Neuronal stem cell (in vitro differentiated cells): ENCODE results near the gene PFKM.
A peak's percentile ranks its signal among the peaks of the same experiment; 100 is the strongest.

Experiments used
- DNase-seq: peaks from one replicate; pipeline ENCODE4 v3.0.0-alpha.2; 2013; ENCODE audit warnings: low spot score
- H2AFZ ChIP-seq: one replicate; pipeline ENCODE4 v1.6.1; 2013; ENCODE audit warnings: mild to moderate bottlenecking, low read length, inconsistent platforms
- H2AK5ac ChIP-seq: 2 replicates; pipeline ENCODE4 v1.6.1; 2013; ENCODE audit warnings: low read depth, mild to moderate bottlenecking, inconsistent platforms, low read length, moderate library complexity, mixed read lengths
- H2BK120ac ChIP-seq: 2 replicates; pipeline ENCODE4 v1.6.1; 2013; ENCODE audit warnings: low read depth, mild to moderate bottlenecking, inconsistent platforms, low read length, moderate library complexity, mixed read lengths
- H2BK12ac ChIP-seq: one replicate; pipeline ENCODE4 v1.6.1; 2013; ENCODE audit warnings: low read length, inconsistent platforms
- H2BK15ac ChIP-seq: 2 replicates; pipeline ENCODE4 v1.6.1; 2013; ENCODE audit warnings: mild to moderate bottlenecking, low read length, inconsistent platforms, mixed read lengths
- H2BK5ac ChIP-seq: one replicate; pipeline ENCODE4 v1.6.1; 2013; ENCODE audit warnings: inconsistent platforms, mild to moderate bottlenecking, low read length, moderate library complexity
- H3K14ac ChIP-seq: one replicate; pipeline ENCODE4 v1.6.1; 2013; ENCODE audit warnings: low read length, inconsistent platforms
- H3K18ac ChIP-seq: 2 replicates; pipeline ENCODE4 v1.6.1; 2013; ENCODE audit warnings: low read length, inconsistent platforms
- H3K23ac ChIP-seq: 2 replicates; pipeline ENCODE4 v1.6.1; 2013; ENCODE audit warnings: low read depth, mild to moderate bottlenecking, mixed read lengths, low read length, inconsistent platforms; ENCODE audit not compliant: poor library complexity
- H3K27ac ChIP-seq: replicated peaks from 3 replicates; pipeline ENCODE4 v1.5.1; 2013; ENCODE audit warnings: low read length, inconsistent platforms
- H3K27me3 ChIP-seq, 3 experiments: 2 replicates each; pipeline ENCODE4 v1.6.1; 2013; ENCODE audit warnings: low read length in 3 of 3, mild to moderate bottlenecking in 2 of 3, inconsistent platforms in 1 of 3, low read depth in 1 of 3, mixed read lengths in 1 of 3, moderate library complexity in 1 of 3; ENCODE audit not compliant: control insufficient read depth in 3 of 3, insufficient read depth in 3 of 3
- H3K36me3 ChIP-seq, 2 donors: replicated peaks in 1 of 2; 2 replicates each; pipeline ENCODE4 v1.6.1; 2013; ENCODE audit warnings: low read length in 2 of 2; ENCODE audit not compliant: control insufficient read depth in 2 of 2, insufficient read depth in 2 of 2
- H3K4ac ChIP-seq: 2 replicates; pipeline ENCODE4 v1.6.1; 2013; ENCODE audit warnings: inconsistent platforms, mild to moderate bottlenecking, low read length, moderate library complexity
- H3K4me1 ChIP-seq, 2 donors: 1 replicate in 1 of 2; 2 replicates in 1 of 2; pipeline ENCODE4 v1.6.1; 2013; ENCODE audit warnings: low read length in 2 of 2, low read depth in 1 of 2; ENCODE audit not compliant: control insufficient read depth in 2 of 2, insufficient read depth in 1 of 2
- H3K4me2 ChIP-seq: one replicate; pipeline ENCODE4 v1.6.1; 2013; ENCODE audit warnings: mild to moderate bottlenecking, low read length, inconsistent platforms; ENCODE audit not compliant: insufficient read depth, poor library complexity, severe bottlenecking
- H3K4me3 ChIP-seq, 2 donors: 2 replicates each; pipeline ENCODE4 v1.5.1; 2013; ENCODE audit warnings: low read length in 2 of 2, mild to moderate bottlenecking in 2 of 2, inconsistent platforms in 1 of 2, moderate library complexity in 1 of 2
- H3K79me1 ChIP-seq: one replicate; pipeline ENCODE4 v1.6.1; 2013; ENCODE audit warnings: low read depth, mild to moderate bottlenecking, inconsistent platforms, low read length, moderate library complexity
- H3K9ac ChIP-seq: one replicate; pipeline ENCODE4 v1.6.1; 2013; ENCODE audit warnings: mild to moderate bottlenecking, low read depth, low read length, inconsistent platforms; ENCODE audit not compliant: poor library complexity
- H3K9me3 ChIP-seq, 2 donors: replicated peaks in 1 of 2; 2 replicates each; pipeline versions ENCODE3 to v1.6.1; 2013; ENCODE audit warnings: low read length in 2 of 2, mild to moderate bottlenecking in 2 of 2, inconsistent platforms in 1 of 2, low read depth in 1 of 2, mixed read lengths in 1 of 2, moderate library complexity in 1 of 2; ENCODE audit not compliant: control insufficient read depth in 2 of 2, insufficient read depth in 1 of 2
- H4K8ac ChIP-seq: one replicate; pipeline ENCODE4 v1.6.1; 2013; ENCODE audit warnings: low read depth, mild to moderate bottlenecking, inconsistent platforms, low read length, moderate library complexity
- H4K91ac ChIP-seq: one replicate; pipeline ENCODE4 v1.6.1; 2013; ENCODE audit warnings: low read length, low read depth, mild to moderate bottlenecking, inconsistent platforms; ENCODE audit not compliant: poor library complexity
- WGBS, 2 donors: extraction: QIAGEN DNeasy Blood & Tissue Kit; methylation state at CpG; one replicate each; pipeline ENCODE4 v1.1.7; 2013; ENCODE audit warnings: missing lambda C conversion rate in 2 of 2, mixed read lengths in 1 of 2; ENCODE audit not compliant: insufficient read length in 2 of 2, insufficient replicate concordance in 1 of 2; ENCODE audit errors: extremely low coverage in 2 of 2; 5-methylcytosine and 5-hydroxymethylcytosine counted together

The PFKM gene

GRCh38 chr12:48187916-48188695 lies 68.9 kb downstream of the PFKM start:
- Histone ChIP-seq H3K9me3 (peaks cover 0 to 2% of the 10 kb centered on the region in 2 donors), H3K9ac (no peak overlapping the region), H2BK15ac (no peak overlapping the region), H2BK120ac (no peak overlapping the region), H3K18ac (no peak overlapping the region), H2BK12ac (no peak overlapping the region), H3K27ac (no peak overlapping the region), H3K4me1 (peaks cover 11 to 19% of the 10 kb centered on the region in 2 donors), H4K91ac (no peak overlapping the region), H3K4me3 (no peak overlapping the region), H2AFZ (no peak overlapping the region), H3K14ac (no peak overlapping the region), H3K27me3 (peaks cover 0 to 21% (median 8%) of the 10 kb centered on the region in 3 experiments), H3K79me1 (no peaks in the 10 kb centered on the region), H4K8ac (no peak overlapping the region), H3K23ac (no peak overlapping the region), H3K36me3 (no peaks in the 10 kb centered on the region), H2BK5ac (no peak overlapping the region), H3K4ac (no peak overlapping the region), H2AK5ac (no peak overlapping the region), H3K4me2 (no peak overlapping the region)
- WGBS, 2 donors, result no CpG with 5 or more reads among the region's 10 CpGs
- DNase-seq, result no peak

- H2BK15ac ChIP-seq, result no peak overlapping the region
- no peak overlapping the region for H2BK5ac ChIP-seq
- H3K79me1 ChIP-seq, result no peaks in the 10 kb centered on the region
- H3K4ac ChIP-seq, result no peak overlapping the region
- H3K27me3 ChIP-seq, result peaks cover 0 to 13% (median 2%) of the 10 kb centered on the region in 3 experiments
- no peak overlapping the region for H3K23ac ChIP-seq
- no peaks in the 10 kb centered on the region for H3K36me3 ChIP-seq
- H3K9ac ChIP-seq, result no peak overlapping the region
- peak overlapping the region; percentile 5 for H2AFZ ChIP-seq
- no peak overlapping the region for H3K4me2 ChIP-seq
- H2AK5ac ChIP-seq, result no peak overlapping the region
- no peak overlapping the region for H3K14ac ChIP-seq
- no peak overlapping the region for H2BK120ac ChIP-seq
- no peak overlapping the region for H2BK12ac ChIP-seq
- H3K9me3 ChIP-seq, result peaks cover 0 to 2% of the 10 kb centered on the region in 2 donors
- H3K4me3 ChIP-seq, result no peak overlapping the region
- WGBS, 2 donors, result no CpG with 5 or more reads among the region's 6 CpGs
- H4K8ac ChIP-seq, result no peak overlapping the region
- peak; percentile 80 for DNase-seq
- H3K18ac ChIP-seq, result no peak overlapping the region
- peaks cover 8 to 16% of the 10 kb centered on the region in 2 donors for H3K4me1 ChIP-seq
- no peak overlapping the region for H3K27ac ChIP-seq
- H4K91ac ChIP-seq, result no peak overlapping the region
These were observed 70.4 kb downstream of the PFKM start for GRCh38 chr12:48189331-48190125.

GRCh38 chr12:48191096-48191495 lies 71.9 kb downstream of the PFKM start:
- H3K18ac ChIP-seq, result no peak overlapping the region
- H3K9ac ChIP-seq, result no peak overlapping the region
- H2AK5ac ChIP-seq, result no peak overlapping the region
- no peak overlapping the region for H2BK15ac ChIP-seq
- H2BK5ac ChIP-seq, result no peak overlapping the region
- no peak overlapping the region for H2BK12ac ChIP-seq
- no peak for DNase-seq
- H3K27ac ChIP-seq, result no peak overlapping the region
- H3K4me1 ChIP-seq, result peaks cover under 1 to 7% of the 10 kb centered on the region in 2 donors
- no peak overlapping the region for H3K4me3 ChIP-seq
- no peak overlapping the region for H3K4ac ChIP-seq
- H3K27me3 ChIP-seq, result peaks cover 0 to 3% (median 0%) of the 10 kb centered on the region in 3 experiments
- H3K23ac ChIP-seq, result no peak overlapping the region
- H2BK120ac ChIP-seq, result no peak overlapping the region
- no peaks in the 10 kb centered on the region for H3K79me1 ChIP-seq
- H4K8ac ChIP-seq, result no peak overlapping the region
- H3K36me3 ChIP-seq, result no peaks in the 10 kb centered on the region
- H4K91ac ChIP-seq, result no peak overlapping the region
- no peak overlapping the region for H3K14ac ChIP-seq
- no peak overlapping the region for H3K4me2 ChIP-seq
- H2AFZ ChIP-seq, result no peak overlapping the region
- H3K9me3 ChIP-seq, result peaks cover 0 to 2% of the 10 kb centered on the region in 2 donors

GRCh38 chr12:48192861-48193260 lies 73.7 kb downstream of the PFKM start:
- no peak overlapping the region for H2BK12ac ChIP-seq
- no peak overlapping the region for H2AK5ac ChIP-seq
- no peak overlapping the region for H3K9ac ChIP-seq
- no peak overlapping the region for H3K18ac ChIP-seq
- no peaks in the 10 kb centered on the region for H3K36me3 ChIP-seq
- H4K91ac ChIP-seq, result no peak overlapping the region
- H3K4me2 ChIP-seq, result no peak overlapping the region
- H3K14ac ChIP-seq, result no peak overlapping the region
- peaks cover 0 to 4% of the 10 kb centered on the region in 2 donors for H3K4me1 ChIP-seq
- H2AFZ ChIP-seq, result no peak overlapping the region
- no CpG with 5 or more reads among the region's 1 CpG for whole genome bisulfite sequencing, 2 donors
- no peak overlapping the region for H3K4me3 ChIP-seq
- peaks cover 0 to 2% of the 10 kb centered on the region in 2 donors for H3K9me3 ChIP-seq
- H3K27ac ChIP-seq, result no peak overlapping the region
- H3K79me1 ChIP-seq, result no peaks in the 10 kb centered on the region
- no peak overlapping the region for H3K4ac ChIP-seq
- no peak for DNase-seq
- no peak overlapping the region for H2BK15ac ChIP-seq
- H3K23ac ChIP-seq, result no peak overlapping the region
- no peak overlapping the region for H2BK120ac ChIP-seq
- no peak overlapping the region for H2BK5ac ChIP-seq
- H3K27me3 ChIP-seq, result peaks cover 0 to 3% (median 0%) of the 10 kb centered on the region in 3 experiments
- H4K8ac ChIP-seq, result no peak overlapping the region
